Measurements from ENCODE around the gene PEF1.

Gene PEF1

GRCh38 chr1:31661856-31662255 is 17.2 kb upstream of the PEF1 start:
- Histone ChIP-seq H3K27ac (ENCODE audit: low read length) (no peak overlapping the region), H3K9me3 (ENCODE audit: insufficient read depth, low read depth, low read length) (no peaks in the 10 kb centered on the region), H3K4me3 (ENCODE audit: low read length) (no peak overlapping the region), H3K9ac (ENCODE audit: low read depth, low read length) (no peak overlapping the region), H3K4me1 (ENCODE audit: insufficient read depth, low read length) (no peaks in the 10 kb centered on the region), H3K27me3 (ENCODE audit: insufficient read depth, low read length) (no peaks in the 10 kb centered on the region), H3K36me3 (ENCODE audit: insufficient read depth, low read depth, low read length) (no peaks in the 10 kb centered on the region)

DNA sequence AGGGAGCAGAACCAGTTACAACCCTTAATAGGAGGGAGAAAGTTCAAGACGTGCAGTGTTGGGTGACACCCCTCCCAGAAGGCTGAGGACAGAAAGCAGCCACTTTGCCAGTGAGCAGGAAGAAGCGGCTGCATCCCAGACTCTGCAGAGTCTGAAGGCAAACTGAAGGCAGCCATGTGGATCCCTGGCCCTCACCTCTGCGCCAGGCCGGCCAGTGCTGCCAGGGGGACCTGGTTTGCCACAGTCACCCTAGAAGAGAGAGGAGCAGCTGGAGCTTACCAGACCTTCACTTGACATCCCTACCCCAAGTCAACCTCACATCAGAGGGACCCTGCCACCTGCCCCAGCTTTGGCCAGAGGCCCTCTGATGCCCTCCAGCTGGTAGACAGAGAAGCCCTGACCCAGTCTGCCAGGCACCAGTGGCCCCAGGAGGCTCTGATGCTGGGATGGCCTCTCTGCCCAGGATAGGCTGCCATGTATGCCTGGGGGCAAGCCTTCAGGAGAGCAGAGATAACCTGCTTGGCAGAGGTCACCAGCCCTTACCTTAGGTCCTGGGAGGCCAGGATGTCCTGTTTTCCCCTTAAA is 16.3 kb upstream of the PEF1 start:
- Histone ChIP-seq H3K27ac (ENCODE audit: low read length) (no peak overlapping the region), H3K9me3 (ENCODE audit: insufficient read depth, low read depth, low read length) (no peaks in the 10 kb centered on the region), H3K4me1 (ENCODE audit: insufficient read depth, low read length) (no peaks in the 10 kb centered on the region), H3K27me3 (ENCODE audit: insufficient read depth, low read length) (no peaks in the 10 kb centered on the region), H3K36me3 (ENCODE audit: insufficient read depth, low read depth, low read length) (no peaks in the 10 kb centered on the region), H3K4me3 (ENCODE audit: low read length) (no peak overlapping the region), H3K9ac (ENCODE audit: low read depth, low read length) (no peak overlapping the region)

DNA sequence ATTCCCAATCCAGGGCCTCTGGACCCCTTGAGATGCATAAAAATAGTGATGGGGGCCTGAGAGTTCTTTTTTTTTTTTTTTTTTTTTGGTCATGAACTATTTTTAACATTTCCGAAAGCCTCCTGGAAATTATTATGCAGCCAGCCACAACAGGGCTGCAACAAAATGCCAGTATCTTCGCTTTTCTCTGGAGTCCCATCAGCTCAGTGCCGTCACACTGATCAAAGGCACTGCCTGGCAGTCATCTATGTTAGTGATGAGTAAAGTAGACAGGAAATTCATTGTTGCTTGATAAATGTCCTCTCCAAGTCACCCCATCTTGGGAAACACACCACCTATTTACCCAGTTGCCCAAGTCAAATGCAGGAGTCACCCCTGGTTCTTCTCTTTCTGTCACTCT is 15.2 kb upstream of the PEF1 start:
- Histone ChIP-seq H3K4me3 (ENCODE audit: low read length) (no peak overlapping the region), H3K27me3 (ENCODE audit: insufficient read depth, low read length) (no peaks in the 10 kb centered on the region), H3K9ac (ENCODE audit: low read depth, low read length) (no peak overlapping the region), H3K36me3 (ENCODE audit: insufficient read depth, low read depth, low read length) (no peaks in the 10 kb centered on the region), H3K27ac (ENCODE audit: low read length) (no peak overlapping the region), H3K9me3 (ENCODE audit: insufficient read depth, low read depth, low read length) (no peaks in the 10 kb centered on the region), H3K4me1 (ENCODE audit: insufficient read depth, low read length) (no peaks in the 10 kb centered on the region)

DNA sequence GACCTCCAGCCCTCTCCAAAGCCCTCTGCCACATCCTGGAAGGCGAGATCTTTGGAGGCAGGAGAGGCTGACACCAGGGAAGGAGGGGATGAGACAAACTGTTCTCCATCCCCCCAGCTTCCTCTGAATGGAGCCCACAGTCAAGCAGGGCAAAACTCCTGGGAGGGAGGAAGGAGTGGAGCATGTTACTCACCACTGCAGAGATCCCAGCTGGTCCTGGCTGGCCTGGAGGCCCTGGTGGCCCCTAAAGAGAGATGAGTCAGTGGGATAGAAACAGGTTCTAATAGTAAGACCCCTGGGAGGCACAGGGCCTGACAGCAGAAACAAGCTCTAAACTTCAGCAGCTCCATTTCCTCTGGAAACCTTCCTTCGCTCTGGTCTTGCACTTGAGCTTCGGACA is 14.0 kb upstream of the PEF1 start:
- Histone ChIP-seq H3K27ac (ENCODE audit: low read length) (no peak overlapping the region), H3K4me3 (ENCODE audit: low read length) (no peak overlapping the region), H3K27me3 (ENCODE audit: insufficient read depth, low read length) (no peaks in the 10 kb centered on the region), H3K9me3 (ENCODE audit: insufficient read depth, low read depth, low read length) (no peaks in the 10 kb centered on the region), H3K4me1 (ENCODE audit: insufficient read depth, low read length) (no peaks in the 10 kb centered on the region), H3K9ac (ENCODE audit: low read depth, low read length) (no peak overlapping the region), H3K36me3 (ENCODE audit: insufficient read depth, low read depth, low read length) (no peaks in the 10 kb centered on the region)

GRCh38 chr1:31657972-31658510 is 13.4 kb upstream of the PEF1 start:
- no peaks in the 10 kb centered on the region for H3K27me3 ChIP-seq (ENCODE audit: insufficient read depth, low read length)
- no peaks in the 10 kb centered on the region for H3K36me3 ChIP-seq (ENCODE audit: insufficient read depth, low read depth, low read length)
- H3K27ac ChIP-seq (ENCODE audit: low read length) = no peak overlapping the region
- H3K4me3 ChIP-seq (ENCODE audit: low read length) = no peak overlapping the region
- no peak overlapping the region for H3K9ac ChIP-seq (ENCODE audit: low read depth, low read length)
- H3K9me3 ChIP-seq (ENCODE audit: insufficient read depth, low read depth, low read length) = no peaks in the 10 kb centered on the region
- no peaks in the 10 kb centered on the region for H3K4me1 ChIP-seq (ENCODE audit: insufficient read depth, low read length)

- H3K27ac ChIP-seq (ENCODE audit: low read length) = no peak overlapping the region
- H3K9me3 ChIP-seq (ENCODE audit: insufficient read depth, low read depth, low read length) = no peaks in the 10 kb centered on the region
- H3K36me3 ChIP-seq (ENCODE audit: insufficient read depth, low read depth, low read length) = no peaks in the 10 kb centered on the region
- H3K4me3 ChIP-seq (ENCODE audit: low read length) = no peak overlapping the region
- H3K9ac ChIP-seq (ENCODE audit: low read depth, low read length) = no peak overlapping the region
- H3K27me3 ChIP-seq (ENCODE audit: insufficient read depth, low read length) = no peaks in the 10 kb centered on the region
- H3K4me1 ChIP-seq (ENCODE audit: insufficient read depth, low read length) = no peaks in the 10 kb centered on the region
These were observed 12.5 kb upstream of the PEF1 start for GRCh38 chr1:31657020-31657804.

- Histone ChIP-seq H3K27ac (ENCODE audit: low read length) (no peak overlapping the region), H3K9me3 (ENCODE audit: insufficient read depth, low read depth, low read length) (no peaks in the 10 kb centered on the region), H3K9ac (ENCODE audit: low read depth, low read length) (no peak overlapping the region), H3K36me3 (ENCODE audit: insufficient read depth, low read depth, low read length) (no peaks in the 10 kb centered on the region), H3K4me1 (ENCODE audit: insufficient read depth, low read length) (no peaks in the 10 kb centered on the region), H3K27me3 (ENCODE audit: insufficient read depth, low read length) (no peaks in the 10 kb centered on the region), H3K4me3 (ENCODE audit: low read length) (no peak overlapping the region)
These were observed 11.1 kb upstream of the PEF1 start for GRCh38 chr1:31655756-31656155.

DNA sequence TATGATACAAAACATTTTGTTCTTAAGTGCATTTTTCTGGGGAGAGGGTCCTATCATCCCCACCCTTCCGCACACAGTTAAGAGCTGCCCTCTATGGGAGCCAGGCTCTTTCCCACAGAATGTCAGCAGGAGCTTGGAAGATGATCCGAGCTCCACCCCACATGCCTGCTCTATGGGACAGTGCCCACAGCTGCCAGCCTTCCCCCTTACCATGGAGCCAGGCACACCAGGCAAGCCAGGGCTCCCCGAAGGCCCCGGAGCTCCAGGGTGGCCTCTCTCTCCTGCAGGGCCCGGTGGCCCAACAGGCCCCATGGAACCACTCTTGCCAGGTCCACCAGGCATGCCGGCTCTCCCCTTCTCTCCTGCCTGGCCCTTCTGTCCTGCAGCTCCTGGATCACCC is 10.4 kb upstream of the PEF1 start:
- no peaks in the 10 kb centered on the region for H3K36me3 ChIP-seq (ENCODE audit: insufficient read depth, low read depth, low read length)
- no peak overlapping the region for H3K9ac ChIP-seq (ENCODE audit: low read depth, low read length)
- no peaks in the 10 kb centered on the region for H3K27me3 ChIP-seq (ENCODE audit: insufficient read depth, low read length)
- H3K4me3 ChIP-seq (ENCODE audit: low read length) = no peak overlapping the region
- H3K4me1 ChIP-seq (ENCODE audit: insufficient read depth, low read length) = no peaks in the 10 kb centered on the region
- H3K27ac ChIP-seq (ENCODE audit: low read length) = no peak overlapping the region
- H3K9me3 ChIP-seq (ENCODE audit: insufficient read depth, low read depth, low read length) = no peaks in the 10 kb centered on the region

- H3K4me3 ChIP-seq (ENCODE audit: low read length) = no peak overlapping the region
- no peak overlapping the region for H3K9ac ChIP-seq (ENCODE audit: low read depth, low read length)
- no peak overlapping the region for H3K27ac ChIP-seq (ENCODE audit: low read length)
- no peaks in the 10 kb centered on the region for H3K9me3 ChIP-seq (ENCODE audit: insufficient read depth, low read depth, low read length)
- H3K36me3 ChIP-seq (ENCODE audit: insufficient read depth, low read depth, low read length) = no peaks in the 10 kb centered on the region
- no peaks in the 10 kb centered on the region for H3K27me3 ChIP-seq (ENCODE audit: insufficient read depth, low read length)
- no peaks in the 10 kb centered on the region for H3K4me1 ChIP-seq (ENCODE audit: insufficient read depth, low read length)
These were observed 9.7 kb upstream of the PEF1 start for GRCh38 chr1:31654474-31654776.

DNA sequence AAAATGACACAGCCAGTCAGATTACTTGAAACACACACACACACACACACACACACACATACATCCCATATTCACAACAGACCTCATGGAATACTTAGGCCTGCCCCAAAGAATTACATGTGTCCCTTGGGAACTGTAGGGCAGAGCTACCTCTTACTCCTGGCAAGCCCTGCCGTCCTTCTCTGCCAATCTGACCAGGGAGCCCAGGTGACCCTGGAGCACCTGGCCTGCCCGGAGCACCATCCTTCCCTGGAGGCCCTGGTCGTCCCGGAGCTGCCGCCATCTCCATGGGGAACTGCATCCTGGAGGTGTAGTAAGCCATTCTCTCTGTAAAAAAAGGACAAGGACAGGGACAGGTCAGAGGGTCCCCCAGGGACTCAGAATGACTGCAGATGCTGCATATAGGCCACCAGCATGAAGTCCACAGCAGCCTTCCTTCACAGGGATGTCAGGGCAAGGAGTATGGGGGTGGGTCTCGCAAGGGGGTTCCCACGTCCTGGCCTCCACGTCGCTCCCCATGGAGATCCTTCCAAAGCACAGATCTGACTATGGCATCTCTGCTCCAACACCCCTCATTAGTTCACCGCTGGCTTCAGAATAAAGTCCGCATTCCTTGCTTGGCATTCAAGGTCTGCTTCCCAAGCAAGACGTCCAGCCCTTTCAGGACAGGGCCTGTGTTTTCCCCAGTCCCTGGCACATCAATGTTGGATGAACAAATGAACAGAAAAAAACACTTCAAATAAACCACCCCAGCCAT is 9.2 kb upstream of the PEF1 start:
- Histone ChIP-seq H3K4me1 (ENCODE audit: insufficient read depth, low read length) (no peaks in the 10 kb centered on the region), H3K9me3 (ENCODE audit: insufficient read depth, low read depth, low read length) (no peaks in the 10 kb centered on the region), H3K27me3 (ENCODE audit: insufficient read depth, low read length) (no peaks in the 10 kb centered on the region), H3K4me3 (ENCODE audit: low read length) (no peak overlapping the region), H3K9ac (ENCODE audit: low read depth, low read length) (no peak overlapping the region), H3K27ac (ENCODE audit: low read length) (no peak overlapping the region), H3K36me3 (ENCODE audit: insufficient read depth, low read depth, low read length) (no peaks in the 10 kb centered on the region)

DNA sequence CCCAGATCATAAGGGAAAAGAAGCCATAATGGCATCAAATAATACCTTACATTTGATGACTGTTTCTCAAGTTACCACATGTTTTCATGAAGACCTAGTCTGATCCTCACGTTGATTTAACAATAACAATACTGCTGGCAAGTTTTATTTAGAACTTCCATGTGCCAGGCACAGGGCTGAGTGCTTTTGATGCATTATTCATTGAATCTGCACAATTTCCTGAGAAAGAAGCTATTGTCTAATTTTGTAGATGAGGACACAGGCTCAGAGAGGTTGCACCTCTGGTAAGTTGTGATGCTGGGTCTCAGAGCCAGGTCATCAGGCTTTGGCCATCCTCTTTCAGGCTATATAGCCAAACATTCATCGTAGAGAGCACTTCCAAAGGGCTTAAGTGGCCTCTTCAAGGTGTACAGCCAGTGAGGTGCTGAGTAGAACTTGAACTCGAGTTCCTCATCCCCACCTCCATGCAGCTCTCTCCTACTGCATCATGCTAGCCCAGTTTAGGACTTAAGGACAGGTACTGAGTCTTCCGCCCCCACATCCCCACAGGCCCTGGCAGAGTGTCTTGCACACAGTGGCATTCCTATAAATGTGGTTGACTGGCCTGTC is 8.3 kb upstream of the PEF1 start:
- no peaks in the 10 kb centered on the region for H3K36me3 ChIP-seq (ENCODE audit: insufficient read depth, low read depth, low read length)
- H3K27me3 ChIP-seq (ENCODE audit: insufficient read depth, low read length) = no peaks in the 10 kb centered on the region
- H3K9me3 ChIP-seq (ENCODE audit: insufficient read depth, low read depth, low read length) = no peaks in the 10 kb centered on the region
- no peak overlapping the region for H3K4me3 ChIP-seq (ENCODE audit: low read length)
- no peaks in the 10 kb centered on the region for H3K4me1 ChIP-seq (ENCODE audit: insufficient read depth, low read length)
- H3K27ac ChIP-seq (ENCODE audit: low read length) = no peak overlapping the region
- no peak overlapping the region for H3K9ac ChIP-seq (ENCODE audit: low read depth, low read length)
